GM12872 (cell line): Measurements from ENCODE around the gene DYRK2.

Source experiments
- TF ChIP-seq, protein P1 (sequence below): IDR thresholded peaks from 3 replicates; pipeline ENCODE4 v1.5.1; 2011; ENCODE audit warnings: low read depth, mild to moderate bottlenecking, low read length, moderate library complexity; ENCODE audit not compliant: insufficient read depth

DYRK2 gene

DNA sequence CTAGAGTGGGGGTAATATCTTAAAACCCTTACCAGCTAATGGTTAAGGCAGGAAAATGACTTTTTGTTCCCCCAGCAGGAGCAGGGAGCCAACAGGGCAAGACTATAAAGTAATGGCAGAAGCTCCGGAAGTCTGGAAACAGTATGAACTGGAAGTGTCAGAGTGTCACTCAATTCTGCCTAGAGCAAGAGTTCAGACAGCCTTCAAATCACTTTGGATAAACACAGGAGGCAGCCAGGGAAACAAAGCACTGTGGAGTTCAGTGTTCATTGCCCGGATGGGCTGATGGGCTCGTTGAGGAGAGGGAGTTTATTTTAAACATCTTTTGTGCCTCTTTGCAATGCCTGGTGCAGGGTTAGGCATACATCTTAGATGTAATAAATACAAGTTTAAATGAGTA, 16.5 kb upstream of the DYRK2 start:
- TF ChIP-seq, protein P1, sequence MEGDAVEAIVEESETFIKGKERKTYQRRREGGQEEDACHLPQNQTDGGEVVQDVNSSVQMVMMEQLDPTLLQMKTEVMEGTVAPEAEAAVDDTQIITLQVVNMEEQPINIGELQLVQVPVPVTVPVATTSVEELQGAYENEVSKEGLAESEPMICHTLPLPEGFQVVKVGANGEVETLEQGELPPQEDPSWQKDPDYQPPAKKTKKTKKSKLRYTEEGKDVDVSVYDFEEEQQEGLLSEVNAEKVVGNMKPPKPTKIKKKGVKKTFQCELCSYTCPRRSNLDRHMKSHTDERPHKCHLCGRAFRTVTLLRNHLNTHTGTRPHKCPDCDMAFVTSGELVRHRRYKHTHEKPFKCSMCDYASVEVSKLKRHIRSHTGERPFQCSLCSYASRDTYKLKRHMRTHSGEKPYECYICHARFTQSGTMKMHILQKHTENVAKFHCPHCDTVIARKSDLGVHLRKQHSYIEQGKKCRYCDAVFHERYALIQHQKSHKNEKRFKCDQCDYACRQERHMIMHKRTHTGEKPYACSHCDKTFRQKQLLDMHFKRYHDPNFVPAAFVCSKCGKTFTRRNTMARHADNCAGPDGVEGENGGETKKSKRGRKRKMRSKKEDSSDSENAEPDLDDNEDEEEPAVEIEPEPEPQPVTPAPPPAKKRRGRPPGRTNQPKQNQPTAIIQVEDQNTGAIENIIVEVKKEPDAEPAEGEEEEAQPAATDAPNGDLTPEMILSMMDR: no peak

DNA sequence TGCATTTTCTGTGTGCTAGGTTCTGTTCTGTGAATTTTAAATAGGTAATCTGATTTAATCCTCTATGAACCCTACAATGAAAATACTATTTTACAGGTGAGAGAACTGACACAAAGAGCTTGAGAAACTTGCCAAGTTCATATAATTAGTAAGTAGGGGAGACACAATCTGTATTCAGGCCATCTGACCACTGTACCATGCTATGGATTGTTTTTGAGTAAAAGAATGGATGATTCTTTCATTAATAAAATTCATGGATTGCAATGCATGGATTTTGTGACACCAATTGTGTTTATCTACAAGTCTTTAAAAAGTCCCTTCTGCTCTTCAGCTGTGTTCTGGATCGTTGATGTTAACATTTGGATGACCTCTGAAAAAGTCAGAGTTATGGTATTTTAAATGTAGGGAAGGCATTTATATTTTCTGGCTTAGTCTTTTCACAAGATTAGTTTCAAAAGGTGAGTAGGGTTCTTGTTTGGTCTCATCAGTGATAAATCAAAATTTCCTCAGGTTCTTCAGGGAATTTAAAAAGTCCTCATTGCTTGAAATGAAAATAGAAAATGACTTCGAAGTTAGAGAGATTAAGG, 15.4 kb upstream of the DYRK2 start:
- TF ChIP-seq, protein P1: no peak

DNA sequence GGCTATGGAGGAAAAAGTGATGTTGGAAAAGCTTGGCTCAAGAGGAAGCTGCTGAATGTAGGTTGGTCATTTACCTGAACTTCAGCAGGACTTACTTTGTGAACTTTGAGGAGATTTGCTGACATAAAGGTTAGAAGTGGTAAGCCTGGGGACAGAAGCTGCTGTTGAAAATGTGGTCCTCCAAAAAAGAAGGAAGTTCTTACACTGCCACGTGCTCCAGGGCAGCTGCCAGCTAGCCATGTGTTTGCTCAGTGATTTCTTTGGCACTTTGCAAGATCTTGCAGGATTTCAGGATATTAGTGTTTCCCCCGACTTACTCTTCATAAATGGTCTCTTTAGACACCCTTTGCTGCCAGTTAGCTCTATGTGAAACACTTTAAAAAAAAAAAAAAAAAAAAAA, 14.8 kb upstream of the DYRK2 start:
- TF ChIP-seq, protein P1: no peak

DNA sequence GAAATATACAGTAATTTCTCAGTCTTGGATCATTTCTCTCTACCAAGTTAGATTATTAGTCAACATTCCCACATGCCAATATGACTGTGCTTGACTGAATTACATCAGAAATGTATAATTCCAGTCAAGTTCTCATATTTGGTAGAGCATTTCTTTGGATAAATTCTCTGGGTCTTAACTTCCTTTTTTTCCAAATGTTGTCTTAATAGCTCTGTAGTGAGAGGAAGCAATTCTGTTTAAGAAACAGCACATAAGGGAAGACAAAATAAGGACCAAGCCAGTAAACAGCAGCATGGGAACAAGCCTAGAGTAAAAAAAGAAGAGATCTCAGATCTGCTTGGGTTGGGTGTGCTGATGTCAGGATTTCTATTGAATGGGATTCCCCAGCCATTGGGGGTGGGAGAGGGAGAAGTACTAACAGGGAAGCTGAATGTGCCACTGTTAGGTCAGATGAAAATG, 14.2 kb upstream of the DYRK2 start:
- TF ChIP-seq, protein P1: no peak

DNA sequence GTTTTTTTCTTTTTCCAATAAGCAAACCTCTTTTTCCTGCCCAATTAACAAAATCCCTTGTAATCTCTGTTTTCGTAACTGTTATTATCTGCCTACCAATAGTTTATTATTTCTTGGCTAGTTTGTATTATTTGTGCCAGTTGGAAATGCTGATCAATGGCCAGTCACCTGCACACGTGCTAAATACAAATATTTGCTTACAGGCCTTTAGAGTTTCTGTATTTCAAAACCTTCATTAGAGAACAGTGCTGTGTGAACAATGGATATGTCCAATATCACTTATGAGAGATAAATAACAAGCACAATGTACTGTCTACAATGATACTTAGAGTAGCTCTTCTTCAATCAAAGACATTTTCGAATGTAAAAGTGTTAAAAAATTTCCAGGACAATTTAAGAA, 10.8 kb upstream of the DYRK2 start:
- TF ChIP-seq, protein P1: no peak

DNA sequence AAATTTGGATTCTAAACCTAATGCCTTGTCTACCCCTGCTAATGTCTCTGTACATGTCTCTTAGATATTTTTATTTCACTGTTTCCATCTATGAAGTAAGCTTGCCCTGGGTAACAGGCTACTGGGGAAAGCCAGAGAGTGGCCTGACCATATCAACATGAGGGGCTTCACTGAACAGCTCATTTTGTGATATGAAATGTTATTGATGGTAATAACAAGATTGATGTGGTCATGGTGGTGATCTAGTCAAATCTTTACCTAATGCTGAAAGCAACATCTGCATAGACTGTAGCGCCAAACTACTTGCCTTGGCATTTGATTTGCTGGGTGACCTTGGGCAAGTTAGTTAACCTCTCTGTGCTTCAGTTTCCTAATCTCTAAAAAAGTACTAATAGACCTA, 9.9 kb upstream of the DYRK2 start:
- TF ChIP-seq, protein P1: no peak

DNA sequence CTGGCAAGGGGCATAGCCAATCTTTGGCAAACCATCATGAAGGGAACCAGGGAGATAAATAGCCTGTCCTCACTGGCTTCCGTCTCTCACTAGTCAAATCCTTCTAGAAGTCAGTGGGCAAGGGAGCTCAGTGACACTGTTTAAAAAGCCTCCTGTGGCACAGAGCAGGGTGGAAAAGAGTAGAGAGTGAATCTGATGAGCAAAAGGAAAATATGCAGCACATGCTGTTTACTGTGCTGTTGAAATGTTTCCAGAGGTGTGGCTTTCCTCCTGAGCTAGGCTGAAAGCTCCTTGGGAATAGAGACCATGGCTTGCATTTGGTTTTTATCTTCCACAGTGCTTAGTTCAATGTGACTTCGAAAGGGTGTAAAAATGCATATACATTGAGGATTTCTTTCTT, 7.7 kb upstream of the DYRK2 start:
- TF ChIP-seq, protein P1: no peak

DNA sequence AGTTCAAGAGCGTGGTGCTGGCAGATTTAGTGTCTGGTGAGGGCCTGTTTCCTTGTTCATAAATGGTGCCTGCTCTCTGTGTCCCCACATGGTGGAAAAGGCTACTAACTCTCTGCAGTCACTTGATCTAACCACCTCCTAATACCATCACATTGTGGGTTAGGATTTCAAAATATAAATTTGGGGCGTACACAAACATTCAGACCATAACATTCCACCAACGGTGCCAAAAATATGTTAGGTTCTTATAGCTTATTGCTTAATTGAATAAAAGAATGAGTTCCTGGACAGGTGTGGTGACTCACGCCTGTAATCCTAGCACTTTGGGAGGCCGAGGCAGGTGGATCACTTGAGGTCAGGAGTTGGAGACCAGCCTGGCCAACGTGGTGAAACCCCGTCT, 3.4 kb upstream of the DYRK2 start:
- TF ChIP-seq, protein P1: no peak
